Left lung (tissue), 10 donors: ENCODE measurements around the gene CROCC2. TPM values are rescaled to one million over a fixed set of nuclear protein-coding genes. Genes with fewer than 3 reads are reported as not detected.

ENCODE experiments used
- ATAC-seq: fragments of 200-7000 bp; cut with Tn5 transposase; one replicate; pipeline ENCODE4 v1.9.1; 2020; ENCODE audit warnings: moderate library complexity
- DNase-seq, 4 donors: peaks; one replicate each; pipeline ENCODE4 v3.0.0-alpha.2; 2013 to 2020
- H3K27ac ChIP-seq, 2 donors: fragments of 200-600 bp; sonication (generic) in 1 of 2; one replicate each; pipeline versions ENCODE4 v1.5.0 to v1.8.0; 2020 to 2021
- H3K27me3 ChIP-seq, 2 donors: fragments of 200-600 bp; sonication (generic) in 1 of 2; one replicate each; pipeline versions ENCODE4 v1.5.0 to v1.8.0; 2020 to 2021
- H3K36me3 ChIP-seq, 2 donors: fragments of 200-600 bp; sonication (generic) in 1 of 2; one replicate each; pipeline versions ENCODE4 v1.5.0 to v1.8.0; 2020 to 2021
- H3K4me1 ChIP-seq, 2 donors: fragments of 200-600 bp; one replicate each; pipeline ENCODE4 v1.8.0; 2021
- H3K4me3 ChIP-seq, 2 donors: fragments of 200-600 bp; sonication (generic) in 1 of 2; one replicate each; pipeline versions ENCODE4 v1.5.0 to v1.8.0; 2020 to 2021; ENCODE audit warnings: mild to moderate bottlenecking in 1 of 2
- H3K9me3 ChIP-seq, 2 donors: fragments of 200-600 bp; sonication (generic) in 1 of 2; one replicate each; pipeline versions ENCODE4 v1.5.0 to v1.8.0; 2020 to 2021
- intact Hi-C, 2 donors: fragments of 100-400 bp; cut with DNase I; formaldehyde crosslinking; loops; one replicate each; pipeline versions ENCODE4 v1.11.2 to v1.14.2; 2022
- polyA plus RNA-seq, 6 donors: library from polyadenylated mRNA; unstranded; fragments of 120-200 nt; gene quantifications; one replicate each; pipeline ENCODE4 v1.2.1, GENCODE V29; 2013; ENCODE audit not compliant: insufficient read length in 6 of 6
- total RNA-seq, 2 donors: library from RNA; stranded (reverse); fragmentation: NEBNext Ultra II Directional; extraction: Animal tissue kit (Norgen Biotek cat#: 25700); gene quantifications; one replicate each; pipeline ENCODE4 v1.2.1, GENCODE V29; 2021
- TF ChIP-seq, protein P1 (sequence below), 2 donors: fragments of 200-600 bp; sonication (generic) in 1 of 2; IDR thresholded peaks; one replicate each; pipeline versions ENCODE4 v1.5.0 to v1.8.0; 2021; ENCODE audit warnings: antibody characterized with exemption in 2 of 2
- donor health status: DM: no; HTN: yes; CAD: no.
- donor health status: DM: no; HTN: no; CAD: no.

The CROCC2 gene
- total and polyA plus RNA-seq, 8 donors = 0.32 to 4.4 (median 2.3) TPM

DNA sequence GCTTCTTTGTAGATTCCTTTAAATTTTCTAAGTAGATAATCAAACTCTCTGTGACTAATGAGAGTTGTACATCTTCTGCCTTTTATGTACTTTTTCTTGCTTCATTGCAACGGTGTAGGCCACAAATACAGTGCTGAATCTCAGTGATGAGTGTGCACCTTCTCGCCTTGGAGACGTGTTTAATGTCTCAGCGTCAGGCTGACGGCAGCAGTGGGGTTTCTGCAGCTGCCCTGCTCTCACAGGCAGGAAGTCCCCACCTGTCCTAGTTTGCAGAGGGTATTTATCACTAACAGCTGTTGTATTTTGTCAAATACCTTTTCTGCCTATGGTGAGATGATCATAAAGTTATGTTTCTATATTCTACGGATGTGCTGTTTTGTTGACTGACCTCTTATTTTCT, 24.2 kb upstream of the CROCC2 start:
- ATAC-seq = no peak
- Histone ChIP-seq H3K4me1 (no peaks in the 10 kb centered on the region), H3K36me3 (no peaks in the 10 kb centered on the region), H3K27ac (no peak overlapping the region), H3K4me3 (no peak overlapping the region), H3K9me3 (no peaks in the 10 kb centered on the region), H3K27me3 (no peaks in the 10 kb centered on the region)
- no peak for DNase-seq
- intact Hi-C loops = no loop called here
- TF ChIP-seq, protein P1, sequence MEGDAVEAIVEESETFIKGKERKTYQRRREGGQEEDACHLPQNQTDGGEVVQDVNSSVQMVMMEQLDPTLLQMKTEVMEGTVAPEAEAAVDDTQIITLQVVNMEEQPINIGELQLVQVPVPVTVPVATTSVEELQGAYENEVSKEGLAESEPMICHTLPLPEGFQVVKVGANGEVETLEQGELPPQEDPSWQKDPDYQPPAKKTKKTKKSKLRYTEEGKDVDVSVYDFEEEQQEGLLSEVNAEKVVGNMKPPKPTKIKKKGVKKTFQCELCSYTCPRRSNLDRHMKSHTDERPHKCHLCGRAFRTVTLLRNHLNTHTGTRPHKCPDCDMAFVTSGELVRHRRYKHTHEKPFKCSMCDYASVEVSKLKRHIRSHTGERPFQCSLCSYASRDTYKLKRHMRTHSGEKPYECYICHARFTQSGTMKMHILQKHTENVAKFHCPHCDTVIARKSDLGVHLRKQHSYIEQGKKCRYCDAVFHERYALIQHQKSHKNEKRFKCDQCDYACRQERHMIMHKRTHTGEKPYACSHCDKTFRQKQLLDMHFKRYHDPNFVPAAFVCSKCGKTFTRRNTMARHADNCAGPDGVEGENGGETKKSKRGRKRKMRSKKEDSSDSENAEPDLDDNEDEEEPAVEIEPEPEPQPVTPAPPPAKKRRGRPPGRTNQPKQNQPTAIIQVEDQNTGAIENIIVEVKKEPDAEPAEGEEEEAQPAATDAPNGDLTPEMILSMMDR (IDR thresholded peaks at IDR 0.05) = no peak

DNA sequence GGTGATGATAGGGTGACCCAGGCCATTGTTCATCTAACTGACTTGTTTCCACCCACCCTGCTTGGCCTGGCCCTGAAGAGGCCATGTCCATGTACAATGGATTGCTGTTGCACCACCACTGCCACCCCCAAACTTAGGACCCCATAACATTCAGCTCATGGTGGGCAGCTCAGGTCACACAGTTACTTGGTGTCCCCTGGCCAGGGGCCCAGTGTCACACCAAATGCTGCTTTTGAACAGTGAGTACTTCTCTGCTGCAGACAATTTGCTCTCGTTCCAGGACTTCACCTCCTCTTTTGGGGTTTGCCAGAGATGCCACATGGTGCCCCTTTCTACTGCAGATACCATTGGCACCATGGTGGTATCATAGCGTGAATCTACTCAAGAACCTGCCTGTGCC, 21.9 kb upstream of the CROCC2 start:
- no peak for DNase-seq
- H3K4me3 ChIP-seq = no peak overlapping the region
- H3K27me3 ChIP-seq = no peaks in the 10 kb centered on the region
- no peak for ATAC-seq
- intact Hi-C loops = no loop called here
- H3K4me1 ChIP-seq = no peaks in the 10 kb centered on the region
- no peak overlapping the region for H3K27ac ChIP-seq
- TF ChIP-seq, protein P1 (IDR thresholded peaks at IDR 0.05) = no peak
- H3K36me3 ChIP-seq = no peaks in the 10 kb centered on the region
- H3K9me3 ChIP-seq = no peaks in the 10 kb centered on the region

DNA sequence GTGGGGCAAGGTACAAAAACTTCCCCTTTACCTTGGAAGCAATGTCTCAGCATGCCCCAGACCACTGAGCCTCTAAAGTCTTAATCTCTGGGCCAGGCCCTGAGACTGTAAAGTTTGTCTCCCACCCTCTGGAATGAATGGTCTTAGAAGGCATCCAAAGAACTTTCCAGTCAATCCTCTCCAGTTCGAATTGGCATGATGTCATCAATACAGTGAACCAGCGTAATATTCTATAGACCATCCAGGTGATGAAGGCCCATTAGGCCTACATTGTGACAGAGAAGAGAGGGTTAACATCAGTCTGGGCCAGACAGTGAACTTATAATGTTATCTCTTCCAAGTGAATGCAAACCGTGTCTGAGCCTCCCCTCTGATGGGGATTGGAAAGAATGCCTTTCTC, 21.4 kb upstream of the CROCC2 start:
- H3K27ac ChIP-seq = no peak overlapping the region
- no peaks in the 10 kb centered on the region for H3K27me3 ChIP-seq
- H3K4me1 ChIP-seq = no peaks in the 10 kb centered on the region
- TF ChIP-seq, protein P1 (IDR thresholded peaks at IDR 0.05) = no peak
- DNase-seq (no peak), ATAC-seq (no peak)
- H3K36me3 ChIP-seq = no peaks in the 10 kb centered on the region
- no peak overlapping the region for H3K4me3 ChIP-seq
- intact Hi-C loops = no loop called here
- H3K9me3 ChIP-seq = no peaks in the 10 kb centered on the region

DNA sequence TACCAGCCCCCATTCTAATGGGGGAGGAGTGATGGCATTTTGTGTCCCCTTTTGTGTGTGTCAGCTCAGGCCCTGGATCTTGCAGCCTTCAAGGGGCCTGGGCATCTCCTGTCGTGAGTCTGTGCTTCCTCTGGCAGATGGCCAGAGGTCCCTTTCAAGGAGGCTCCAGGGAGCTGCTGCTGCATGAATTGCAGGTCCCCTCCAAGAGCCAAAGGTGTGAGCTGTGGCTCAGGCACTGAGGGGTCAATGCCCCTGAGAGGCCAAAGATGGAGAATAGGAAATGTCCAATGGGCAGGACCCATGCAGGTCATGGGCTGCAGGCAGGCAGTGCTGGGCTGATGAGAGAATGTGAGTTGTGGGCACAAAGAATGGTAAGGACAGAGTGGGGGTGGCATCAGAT, 20.6 kb upstream of the CROCC2 start:
- Histone ChIP-seq H3K9me3 (no peaks in the 10 kb centered on the region), H3K36me3 (no peaks in the 10 kb centered on the region), H3K4me1 (no peaks in the 10 kb centered on the region), H3K27ac (no peak overlapping the region), H3K27me3 (no peaks in the 10 kb centered on the region), H3K4me3 (no peak overlapping the region)
- TF ChIP-seq, protein P1 (IDR thresholded peaks at IDR 0.05) = no peak
- no peak for DNase-seq
- intact Hi-C loops = no loop called here
- no peak for ATAC-seq

DNA sequence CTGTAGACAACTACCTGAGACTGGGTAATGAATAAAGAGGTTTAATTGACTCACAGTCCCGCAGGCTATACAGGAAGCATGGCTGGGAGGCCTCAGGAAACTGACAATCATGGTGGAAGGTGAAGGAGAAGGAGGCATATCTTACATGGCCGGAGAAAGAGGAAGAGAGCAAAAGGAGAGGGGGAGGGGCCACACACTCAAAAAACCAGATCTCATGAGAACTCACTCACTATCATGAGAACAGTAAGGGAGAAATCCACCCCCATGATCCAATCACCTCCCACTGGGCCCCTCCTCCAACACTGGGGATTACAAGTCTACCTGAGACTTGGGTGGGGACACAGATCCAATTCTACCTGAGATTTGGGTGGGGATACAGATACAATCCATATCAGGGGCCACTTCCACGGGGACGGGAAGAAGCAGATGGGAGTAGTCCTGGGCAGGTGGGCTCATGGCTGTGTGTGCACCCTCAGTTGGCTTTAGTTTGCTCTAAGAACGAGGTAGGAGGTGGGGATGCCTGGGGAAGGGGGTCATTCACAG, 20.0 kb upstream of the CROCC2 start:
- intact Hi-C loops = no loop called here
- ATAC-seq = no peak

More for the DNA sequence above, 20.0 kb upstream of the CROCC2 start:
- Histone ChIP-seq H3K4me1 (no peaks in the 10 kb centered on the region), H3K4me3 (no peak overlapping the region), H3K27me3 (no peaks in the 10 kb centered on the region), H3K9me3 (no peaks in the 10 kb centered on the region), H3K27ac (no peak overlapping the region), H3K36me3 (no peaks in the 10 kb centered on the region)
- TF ChIP-seq, protein P1 (IDR thresholded peaks at IDR 0.05) = no peak
- no peak for DNase-seq
